Stomach (tissue), 4 donors: ENCODE measurements around the gene MYBPC2.

Source experiments
- POLR2AphosphoS5 ChIP-seq, 3 donors: sonication (generic); formaldehyde crosslinking; IDR thresholded peaks; one replicate each; pipeline ENCODE4 v1.6.1; 2016; ENCODE audit warnings: antibody characterized with exemption in 3 of 3
- TF ChIP-seq, protein P1 (sequence below), 7 experiments: fragments of 450-650 bp in 4 of 7; fragments of 200-600 bp in 3 of 7; sonication (generic) in 3 of 7; IDR thresholded peaks; one replicate each; pipeline ENCODE4 v1.5.1; 2016 to 2019; ENCODE audit warnings: antibody characterized with exemption in 7 of 7, control low read depth in 2 of 7, mild to moderate bottlenecking in 1 of 7

DNA sequence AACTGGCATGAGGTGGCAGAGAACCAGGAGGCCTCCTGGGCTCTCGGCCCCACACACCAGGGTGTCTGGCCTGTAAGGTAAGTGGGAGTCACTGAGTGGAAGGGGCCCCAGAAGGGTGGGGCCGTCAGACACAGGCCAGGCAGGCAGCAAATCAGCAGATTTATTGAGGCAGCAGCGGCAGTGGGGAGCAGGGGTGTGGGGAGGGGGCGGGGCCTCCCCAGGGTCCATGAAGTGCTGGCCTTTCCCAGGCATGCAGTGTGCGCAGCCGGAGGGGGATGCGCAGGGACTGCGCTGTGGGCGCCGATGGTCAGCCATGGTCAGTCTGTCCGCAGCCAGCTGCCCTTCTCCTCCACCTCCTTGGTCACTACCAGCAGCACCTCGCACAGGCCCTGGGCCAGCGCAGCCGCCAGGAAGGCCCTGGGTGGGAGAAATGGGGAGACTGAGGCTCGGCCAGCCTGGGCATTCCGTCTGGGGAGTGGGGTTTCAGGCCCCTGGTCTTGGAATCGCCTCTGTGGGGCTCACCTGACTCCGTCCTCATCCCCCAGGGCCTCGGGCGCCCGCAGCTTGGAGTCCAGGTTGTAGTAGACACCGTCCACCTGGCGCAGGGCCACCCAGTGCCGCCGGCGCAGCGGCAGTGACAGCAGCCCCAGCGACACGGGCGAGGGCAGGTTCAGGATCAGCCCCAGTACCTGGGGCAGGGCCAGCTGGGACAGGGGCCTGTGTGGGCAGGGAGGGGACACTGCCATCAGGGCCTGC is 73.3 kb downstream of the MYBPC2 start:
- no peak for TF ChIP-seq POLR2AphosphoS5 (IDR thresholded peaks at IDR 0.05)
- TF ChIP-seq, protein P1, sequence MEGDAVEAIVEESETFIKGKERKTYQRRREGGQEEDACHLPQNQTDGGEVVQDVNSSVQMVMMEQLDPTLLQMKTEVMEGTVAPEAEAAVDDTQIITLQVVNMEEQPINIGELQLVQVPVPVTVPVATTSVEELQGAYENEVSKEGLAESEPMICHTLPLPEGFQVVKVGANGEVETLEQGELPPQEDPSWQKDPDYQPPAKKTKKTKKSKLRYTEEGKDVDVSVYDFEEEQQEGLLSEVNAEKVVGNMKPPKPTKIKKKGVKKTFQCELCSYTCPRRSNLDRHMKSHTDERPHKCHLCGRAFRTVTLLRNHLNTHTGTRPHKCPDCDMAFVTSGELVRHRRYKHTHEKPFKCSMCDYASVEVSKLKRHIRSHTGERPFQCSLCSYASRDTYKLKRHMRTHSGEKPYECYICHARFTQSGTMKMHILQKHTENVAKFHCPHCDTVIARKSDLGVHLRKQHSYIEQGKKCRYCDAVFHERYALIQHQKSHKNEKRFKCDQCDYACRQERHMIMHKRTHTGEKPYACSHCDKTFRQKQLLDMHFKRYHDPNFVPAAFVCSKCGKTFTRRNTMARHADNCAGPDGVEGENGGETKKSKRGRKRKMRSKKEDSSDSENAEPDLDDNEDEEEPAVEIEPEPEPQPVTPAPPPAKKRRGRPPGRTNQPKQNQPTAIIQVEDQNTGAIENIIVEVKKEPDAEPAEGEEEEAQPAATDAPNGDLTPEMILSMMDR (IDR thresholded peaks at IDR 0.05), result no peak
